Glomerular endothelial cell (primary cell): Measurements from ENCODE around the gene ORM2. TPM values are rescaled to one million over a fixed set of nuclear protein-coding genes. Genes with fewer than 3 reads are reported as not detected.

ENCODE experiments used
- total RNA-seq: library from RNA; depleted of rRNA; stranded (reverse); fragments of >200 nt; gene quantifications from 2 replicates; pipeline ENCODE4 v1.2.3, GENCODE V29; 2015

ORM2 gene
- total RNA-seq, 1 donor from 2014 or later, result not detected

Other genes with a start within 250 kb of the ORM2 start
- gene KIF12, start 230.6 kb upstream of the ORM2 start, total RNA-seq, result 0.70 and 5.3 TPM in 2 replicates
- 22.2 and 39.6 TPM in 2 replicates for gene COL27A1, start 174.3 kb upstream of the ORM2 start, total RNA-seq
- not detected in 2 replicates for gene ORM1, start 6.8 kb upstream of the ORM2 start, total RNA-seq
- gene AKNA, start 58.1 kb downstream of the ORM2 start, total RNA-seq, result 28.0 and 31.4 TPM in 2 replicates
- gene WHRN, start 175.6 kb downstream of the ORM2 start, total RNA-seq, result 0.68 and 1.9 TPM in 2 replicates